Keratinocyte (primary cell): ENCODE measurements around the gene ERO1B. TPM values are rescaled to one million over a fixed set of nuclear protein-coding genes. Genes with fewer than 3 reads are reported as not detected.
"Not testable (repeated sequence)": the region's sequence is repeated elsewhere in the genome, so short reads cannot be mapped to it uniquely, and the experiment has no call there.

ENCODE experiments used
- DNase-seq: peaks from one replicate; pipeline ENCODE4 v3.0.0-alpha.2; 2011; ENCODE audit warnings: low read depth, missing footprints, low spot score
- FAIRE-seq: peaks from 2 replicates; lab custom pipeline; 2011; peaks lifted over from hg19 to GRCh38; lab: Jason Lieb, UNC
- H2AFZ ChIP-seq: 2 replicates; pipeline ENCODE4 v1.6.0; 2012; ENCODE audit warnings: low read length, control low read depth, inconsistent platforms; ENCODE audit not compliant: control insufficient read depth
- H3K27ac ChIP-seq: 2 replicates; pipeline ENCODE4 v1.5.1; 2011; ENCODE audit warnings: low read length; ENCODE audit not compliant: control insufficient read depth, insufficient read depth
- H3K27me3 ChIP-seq: 3 replicates; pipeline ENCODE4 v1.6.0; 2011; ENCODE audit warnings: low read length; ENCODE audit not compliant: control insufficient read depth, insufficient read depth; ENCODE audit errors: extremely low read depth
- H3K36me3 ChIP-seq, 2 experiments: 2 replicates in 1 of 2; 3 replicates in 1 of 2; pipeline ENCODE4 v1.5.1; 2011; ENCODE audit warnings: low read length in 2 of 2, mild to moderate bottlenecking in 1 of 2; ENCODE audit not compliant: control insufficient read depth in 2 of 2, insufficient read depth in 2 of 2; ENCODE audit errors: extremely low read depth in 1 of 2
- H3K4me1 ChIP-seq: 3 replicates; pipeline ENCODE4 v1.5.1; 2011; ENCODE audit warnings: low read length; ENCODE audit not compliant: control insufficient read depth, insufficient read depth; ENCODE audit errors: extremely low read depth
- H3K4me2 ChIP-seq: 3 replicates; pipeline ENCODE4 v1.6.0; 2011; ENCODE audit warnings: low read depth, low read length; ENCODE audit not compliant: control insufficient read depth, insufficient read depth; ENCODE audit errors: extremely low read depth
- H3K4me3 ChIP-seq, 3 experiments: fragments of 200-600 bp in 1 of 3; sonication (generic) in 1 of 3; 2 replicates in 2 of 3; 3 replicates in 1 of 3; pipeline ENCODE4 v1.5.1; 2011 to 2016; ENCODE audit warnings: low read length in 3 of 3, mild to moderate bottlenecking in 3 of 3, control low read depth in 2 of 3, inconsistent platforms in 1 of 3, low read depth in 1 of 3, mixed read lengths in 1 of 3, mixed run types in 1 of 3, moderate library complexity in 1 of 3; ENCODE audit not compliant: control insufficient read depth in 2 of 3, insufficient read depth in 2 of 3; ENCODE audit errors: extremely low read depth in 1 of 3
- H3K79me2 ChIP-seq: 2 replicates; pipeline ENCODE4 v1.6.0; 2012; ENCODE audit warnings: low read length; ENCODE audit not compliant: control insufficient read depth, insufficient read depth
- H3K9ac ChIP-seq: 3 replicates; pipeline ENCODE4 v1.6.0; 2011; ENCODE audit warnings: low read length; ENCODE audit not compliant: control insufficient read depth, insufficient read depth; ENCODE audit errors: extremely low read depth
- H3K9me1 ChIP-seq: 3 replicates; pipeline ENCODE4 v1.6.0; 2011; ENCODE audit warnings: low read length; ENCODE audit not compliant: control insufficient read depth, insufficient read depth; ENCODE audit errors: extremely low read depth
- H3K9me3 ChIP-seq: 2 replicates; pipeline ENCODE4 v1.5.1; 2012; ENCODE audit warnings: low read depth, low read length; ENCODE audit not compliant: control insufficient read depth
- H4K20me1 ChIP-seq: 3 replicates; pipeline ENCODE4 v1.6.0; 2011; ENCODE audit warnings: low read length; ENCODE audit not compliant: control insufficient read depth, insufficient read depth; ENCODE audit errors: extremely low read depth
- CTCF ChIP-seq, 3 experiments: IDR thresholded peaks in 1 of 3; conservative IDR thresholded peaks in 1 of 3; optimal IDR thresholded peaks in 1 of 3; 2 replicates in 2 of 3; 3 replicates in 1 of 3; pipeline versions ENCODE3 to v1.5.1; 2011; ENCODE audit warnings: low read length in 3 of 3, mild to moderate bottlenecking in 3 of 3, moderate library complexity in 2 of 3, control low read depth in 1 of 3, inconsistent platforms in 1 of 3; ENCODE audit not compliant: insufficient read depth in 2 of 3; ENCODE audit errors: extremely low read depth in 1 of 3
- EZH2 ChIP-seq: IDR thresholded peaks from one replicate; pipeline ENCODE4 v1.6.1; 2012; ENCODE audit warnings: inconsistent platforms, mild to moderate bottlenecking, low read length, moderate library complexity
- dilution Hi-C: fragments of 300-500 bp; cut with MboI; formaldehyde crosslinking; loops from one replicate; pipeline ENCODE4 v1.7.0; 2020; ENCODE audit warnings: low sequenced_read_pairs; ENCODE audit not compliant: extremely low pct_ligation_motif_present
- polyA plus RNA-seq, 5 experiments: library from polyadenylated mRNA; depleted of rRNA in 3 of 5; stranded (reverse) in 3 of 5; stranded (forward) in 1 of 5; unstranded in 1 of 5; fragments of >200 nt; gene quantifications; 1 replicate in 1 of 5; 2 replicates in 3 of 5; 3 replicates in 1 of 5; pipeline versions ENCODE4 v1.2.1 to v1.2.3, GENCODE V29; 2011 to 2012; ENCODE audit warnings: missing spikeins in 2 of 5, low read depth in 1 of 5, low replicate concordance in 1 of 5

ERO1B gene
- polyA plus RNA-seq, 1 donor (not counting 4 experiments of a cell fraction or from before 2014, with no cell fraction given) = 3.1 TPM

GRCh38 chr1:236193184-236193583 lies 88.6 kb downstream of the ERO1B start:
- H3K27ac ChIP-seq = no peak overlapping the region
- DNase-seq = no peak
- TF ChIP-seq EZH2 = no peak
- no peak for TF ChIP-seq CTCF (optimal IDR thresholded peaks at IDR 0.05 in 1 of 3, IDR thresholded peaks at IDR 0.05 in 1 of 3, conservative IDR thresholded peaks at IDR 0.05 in 1 of 3; ENCODE audit: extremely low read depth in 1 of 3, insufficient read depth in 2 of 3, low read length in 3 of 3)
- dilution Hi-C loops = no loop called here
- H3K4me3 ChIP-seq = no peak overlapping the region
- H3K4me2 ChIP-seq = no peak overlapping the region
- FAIRE-seq = no peak
- H2AFZ ChIP-seq = no peak overlapping the region
- H3K79me2 ChIP-seq = no peaks in the 10 kb centered on the region
- H3K27me3 ChIP-seq = no peaks in the 10 kb centered on the region
- H4K20me1 ChIP-seq = no peaks in the 10 kb centered on the region
- H3K9me1 ChIP-seq = no peaks in the 10 kb centered on the region
- no peaks in the 10 kb centered on the region for H3K4me1 ChIP-seq
- H3K9ac ChIP-seq = no peak overlapping the region
- H3K36me3 ChIP-seq = no peaks in the 10 kb centered on the region
- no peaks in the 10 kb centered on the region for H3K9me3 ChIP-seq

- H3K79me2 ChIP-seq, dilution Hi-C loops, H3K27ac ChIP-seq, H3K4me2 ChIP-seq, H2AFZ ChIP-seq, H3K4me1 ChIP-seq, FAIRE-seq, H3K9me3 ChIP-seq, H3K36me3 ChIP-seq, H3K9me1 ChIP-seq, H3K9ac ChIP-seq, H3K27me3 ChIP-seq, H4K20me1 ChIP-seq, DNase-seq, H3K4me3 ChIP-seq: not testable (repeated sequence)
Observed at GRCh38 chr1:236188084-236188483, 93.7 kb downstream of the ERO1B start.

GRCh38 chr1:236186471-236186870 lies 95.3 kb downstream of the ERO1B start:
- H3K4me2 ChIP-seq, H3K4me3 ChIP-seq, H3K4me1 ChIP-seq, H3K36me3 ChIP-seq, H3K79me2 ChIP-seq, H2AFZ ChIP-seq, dilution Hi-C loops, DNase-seq, H3K27me3 ChIP-seq, H3K9me1 ChIP-seq, H3K27ac ChIP-seq, H3K9ac ChIP-seq, FAIRE-seq, H3K9me3 ChIP-seq, H4K20me1 ChIP-seq: not testable (repeated sequence)
